UCSD-AML1 (cell line): ENCODE data around the gene LAMC3.

Experiments
- DNase-seq: peaks from one replicate; lab custom pipeline; 2025; ENCODE audit not compliant: unreplicated experiment; lab: John Stamatoyannopoulos, UW

The LAMC3 gene

DNA sequence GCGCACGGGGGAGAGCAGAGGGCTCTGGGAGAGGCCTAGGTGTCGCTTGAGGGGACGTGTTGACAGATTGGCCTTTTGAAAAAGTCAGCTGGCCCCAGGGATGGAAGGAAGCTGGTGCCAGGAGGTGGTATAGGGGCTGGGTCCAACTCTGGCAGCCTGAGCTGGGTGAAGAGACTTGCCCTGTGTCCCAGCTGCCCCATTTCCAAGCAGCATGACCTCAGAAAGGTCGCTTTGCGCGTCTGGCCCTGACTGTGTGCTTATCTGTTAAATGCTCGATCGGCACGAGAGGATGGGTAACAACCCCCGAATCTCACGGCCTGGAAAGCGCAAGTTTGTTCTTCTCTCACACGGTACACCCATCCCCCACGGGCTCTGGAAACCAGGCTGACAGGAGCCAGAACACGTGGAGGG is 31.2 kb upstream of the LAMC3 start:
- DNase-seq: no peak

DNA sequence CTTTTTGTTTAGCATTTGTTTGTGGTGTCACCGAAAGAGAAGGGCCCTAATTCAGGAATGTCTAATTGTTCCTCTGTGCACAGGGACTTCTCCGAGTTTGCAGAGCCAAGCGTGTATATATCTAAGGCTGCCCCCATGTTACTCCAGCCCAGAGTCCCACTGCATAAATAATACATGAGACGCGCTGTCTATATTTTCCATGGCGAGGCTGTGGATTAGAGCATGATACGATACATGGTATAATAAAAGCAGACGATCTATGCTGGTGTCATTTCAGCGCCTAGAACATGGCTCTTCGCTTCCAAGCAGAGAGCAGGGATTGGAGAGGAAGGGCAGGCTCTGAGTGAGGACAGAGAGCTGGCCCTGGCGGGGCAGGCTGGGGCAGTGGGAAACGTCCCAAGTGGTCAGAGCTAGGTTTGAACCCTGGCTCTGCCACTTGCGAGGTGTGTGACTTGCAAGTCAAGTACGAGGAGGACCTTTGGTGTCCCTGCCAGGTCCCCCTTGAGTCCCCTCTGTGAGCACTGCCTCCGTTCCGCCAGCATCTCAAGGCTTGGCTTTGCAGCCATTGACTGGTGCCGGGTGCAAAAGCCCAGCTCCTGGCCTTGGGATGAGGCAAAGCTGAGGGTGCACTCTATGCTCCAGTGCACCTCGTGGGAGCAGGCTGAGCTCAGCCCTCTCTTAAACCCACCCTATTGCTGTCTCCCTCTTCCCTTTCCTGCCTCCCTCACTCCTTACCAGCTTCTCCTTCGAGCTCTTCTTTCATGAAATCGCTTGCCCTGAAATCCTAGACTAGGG is 29.2 kb upstream of the LAMC3 start:
- DNase-seq: no peak

DNA sequence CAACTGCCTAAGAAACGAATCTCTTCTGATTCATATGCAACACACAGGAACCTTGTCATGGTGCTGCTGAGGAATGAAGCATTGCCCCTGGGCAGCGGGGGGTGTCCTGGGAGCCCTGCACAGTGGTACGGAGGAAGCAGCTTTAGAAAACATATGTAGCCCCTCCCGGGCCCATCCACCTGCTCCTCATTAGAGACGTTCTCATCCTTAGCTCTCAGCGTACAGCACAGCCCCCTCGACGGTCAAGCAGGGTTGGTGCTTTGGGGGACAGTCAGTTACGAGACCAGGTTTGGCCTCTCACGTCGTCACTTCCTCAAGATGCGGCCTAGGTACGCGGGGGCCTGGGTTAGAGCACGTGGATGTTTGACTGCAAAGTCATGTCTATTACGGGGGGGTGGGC is 28.4 kb upstream of the LAMC3 start:
- no peak for DNase-seq

DNA sequence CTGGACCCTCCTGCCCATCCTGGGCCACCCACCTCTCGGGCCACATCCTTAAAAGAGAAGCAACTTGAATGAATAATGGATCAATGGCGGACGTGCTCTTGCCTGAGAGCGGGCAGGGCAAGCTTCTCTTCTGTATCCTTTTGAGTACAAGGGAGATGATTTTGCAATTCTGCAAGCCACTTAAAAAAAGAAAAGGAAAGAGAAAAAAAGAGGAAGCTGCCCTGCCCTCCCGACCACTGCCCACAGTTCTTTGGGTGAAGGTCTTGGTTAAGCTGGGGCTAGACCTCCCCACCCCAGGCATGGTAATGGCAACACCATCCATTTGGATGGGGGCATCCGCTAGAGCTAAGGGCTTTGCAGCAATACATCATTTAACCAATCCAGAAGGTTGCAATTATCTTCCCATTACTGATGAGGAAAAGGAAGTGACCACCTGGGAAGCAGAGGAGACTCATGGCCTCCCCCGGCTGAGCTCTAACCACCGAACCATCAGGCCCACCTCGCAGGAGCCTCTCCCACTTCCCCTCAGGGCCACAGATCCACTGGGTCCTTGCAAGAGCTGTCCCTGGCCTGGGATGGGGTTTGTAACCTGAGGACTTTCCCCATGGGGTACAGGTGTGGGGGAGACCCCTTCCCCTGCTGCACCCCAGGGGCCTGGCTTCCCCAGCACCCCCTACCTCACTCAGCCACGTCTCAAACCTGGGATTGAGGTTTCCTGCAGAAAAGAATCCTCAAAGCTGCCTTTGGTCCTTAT is 27.8 kb upstream of the LAMC3 start:
- DNase-seq: peak; percentile 31

DNA sequence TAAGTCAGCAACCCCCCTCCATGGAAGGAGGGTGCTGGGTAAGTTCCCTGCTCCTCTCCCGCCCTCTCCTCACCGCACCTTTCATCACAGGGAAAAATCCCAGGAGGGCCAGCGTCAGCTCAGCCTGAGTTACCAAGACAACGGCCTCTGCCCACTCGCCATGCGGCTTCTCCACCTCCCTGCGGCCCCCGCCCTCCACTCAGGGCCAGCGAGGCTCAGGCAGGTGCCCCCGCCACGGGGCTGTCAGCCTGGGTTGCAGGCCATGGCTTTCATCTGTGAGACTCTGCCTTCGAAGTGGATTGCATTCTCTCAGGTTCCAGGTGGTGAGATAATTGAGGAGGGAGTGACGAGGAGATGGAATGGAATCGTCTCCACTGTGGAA is 27.2 kb upstream of the LAMC3 start:
- no peak for DNase-seq

DNA sequence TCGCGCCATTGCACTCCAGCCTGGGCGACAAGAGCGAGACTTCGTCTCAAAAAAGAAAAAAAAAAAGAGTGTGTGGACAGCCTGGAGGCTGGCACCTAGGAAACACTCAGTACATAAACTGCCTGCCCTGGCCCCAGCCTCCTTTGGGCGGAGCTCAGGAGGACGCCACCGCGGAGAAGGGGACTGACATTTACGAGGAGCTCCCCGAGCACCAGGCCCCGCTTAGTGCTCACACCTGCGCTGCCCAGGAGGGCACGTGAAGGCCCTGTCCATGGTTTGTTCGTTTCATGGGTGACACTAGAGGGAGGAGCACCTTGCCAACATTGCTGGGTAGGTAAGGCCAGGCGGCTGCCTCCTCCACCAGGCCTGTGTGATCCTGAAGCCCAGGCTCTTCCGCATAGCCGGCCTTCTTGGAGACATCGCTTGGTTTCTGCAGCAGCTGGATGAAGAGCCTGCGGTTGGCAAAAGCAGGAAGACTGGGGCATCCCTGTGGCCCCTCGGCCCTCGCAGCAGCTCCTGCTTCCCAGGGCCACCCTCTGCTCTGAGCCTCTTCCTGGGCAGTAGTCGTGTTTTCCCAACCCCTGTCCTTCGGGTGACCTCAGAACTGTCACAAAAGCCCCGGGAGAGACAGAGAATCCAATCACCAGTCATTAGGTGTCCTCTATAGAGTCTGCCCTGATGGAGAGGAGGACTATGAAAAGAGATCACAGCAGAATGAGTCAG is 26.2 kb upstream of the LAMC3 start:
- no peak for DNase-seq

DNA sequence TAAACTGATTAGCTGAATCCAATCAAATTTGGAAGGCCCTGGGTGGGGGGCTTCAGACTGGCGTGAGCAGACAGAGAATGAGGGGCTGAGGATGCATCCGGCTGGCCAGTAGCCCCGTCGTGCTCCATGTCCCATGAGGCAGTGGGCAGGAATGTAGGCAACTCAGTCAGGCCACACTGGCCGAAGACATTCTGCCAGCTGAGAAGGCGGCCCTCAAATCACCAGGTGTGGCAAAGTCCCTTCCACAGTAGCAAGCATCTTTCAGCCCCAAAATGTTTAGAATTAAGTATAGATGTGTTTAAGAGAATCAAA is 25.7 kb upstream of the LAMC3 start:
- DNase-seq: no peak

DNA sequence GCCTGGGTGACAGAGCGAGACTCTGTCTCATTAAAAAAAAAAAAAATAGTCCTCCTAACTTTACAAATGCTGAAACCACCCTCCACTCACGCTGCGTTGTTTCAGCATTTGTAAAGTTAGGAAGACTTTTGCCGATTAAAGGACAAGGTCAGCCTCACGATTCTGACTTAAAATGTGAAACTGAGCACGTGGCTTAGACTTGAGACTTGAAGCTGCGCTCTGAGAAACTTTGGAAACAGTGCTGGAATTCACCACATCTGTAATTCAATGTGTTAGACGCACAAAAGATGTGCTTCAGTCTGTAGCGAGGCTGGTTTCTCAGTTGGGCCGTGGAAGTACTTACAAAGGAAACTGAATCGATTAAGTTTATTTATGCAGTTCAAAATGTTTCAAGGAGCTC is 25.0 kb upstream of the LAMC3 start:
- no peak for DNase-seq

DNA sequence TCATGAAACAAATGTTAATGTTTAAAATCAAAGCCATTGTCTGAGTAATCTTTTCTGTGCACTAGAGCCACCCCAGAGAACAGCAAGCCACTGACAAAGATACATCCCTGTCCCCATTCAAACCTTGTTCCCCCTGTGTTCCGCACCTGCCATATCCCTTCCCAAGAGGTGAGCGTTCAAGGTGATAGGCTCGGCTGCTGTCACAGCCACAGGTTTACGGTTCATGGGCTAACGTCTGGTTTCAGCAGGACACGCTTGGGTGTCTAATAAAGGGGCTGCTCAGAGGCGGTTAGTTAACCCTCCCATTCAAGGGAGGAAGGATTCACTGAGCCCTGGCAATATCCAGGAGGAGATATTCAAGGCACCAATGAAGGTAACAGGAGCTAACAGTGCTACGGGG is 24.5 kb upstream of the LAMC3 start:
- no peak for DNase-seq

DNA sequence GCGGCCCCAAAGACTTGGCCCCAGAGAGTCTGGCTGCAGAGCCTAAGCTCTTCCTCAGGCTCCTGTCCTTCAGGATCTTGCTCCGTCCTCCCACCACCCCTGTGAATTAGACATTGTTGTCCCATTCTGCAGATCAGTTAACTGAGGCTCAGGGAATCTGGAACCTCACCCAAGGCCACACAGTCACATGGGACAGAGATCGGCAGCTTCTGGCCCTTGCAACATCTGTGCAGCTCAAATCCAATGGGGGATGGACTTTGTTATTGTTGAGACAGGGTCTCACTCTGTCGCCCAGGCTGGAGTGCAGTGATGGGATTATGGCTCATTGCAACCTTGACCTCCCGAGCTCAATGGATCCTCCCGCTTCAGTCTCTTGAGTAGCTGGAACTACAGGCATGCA is 23.9 kb upstream of the LAMC3 start:
- DNase-seq: no peak

DNA sequence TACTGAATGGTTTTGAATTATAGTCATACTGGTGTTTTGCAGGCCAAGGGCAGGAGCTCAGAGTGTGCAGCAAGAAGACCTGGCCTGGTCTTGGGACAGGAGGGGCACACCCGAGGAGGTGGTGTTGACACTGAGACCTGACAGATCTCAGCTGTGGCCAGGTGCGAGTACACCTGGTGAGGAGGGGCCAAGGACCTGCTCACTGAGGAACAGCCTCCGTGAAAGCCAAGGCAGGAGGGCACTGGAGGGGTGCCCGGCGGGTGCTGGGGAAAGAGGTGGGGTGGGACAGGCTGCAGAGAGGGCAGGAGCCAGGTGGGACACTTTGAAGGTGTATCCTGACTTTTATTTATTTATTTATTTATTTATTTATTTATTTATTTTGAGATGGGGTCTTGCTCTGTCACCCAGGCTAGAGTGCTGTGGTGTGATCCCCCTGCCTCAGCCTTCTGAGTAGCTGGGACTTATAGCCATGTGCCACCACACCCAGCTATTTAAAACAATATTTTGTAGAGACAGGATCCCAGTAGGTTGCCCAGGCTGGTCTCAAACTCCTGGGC is 23.3 kb upstream of the LAMC3 start:
- DNase-seq: no peak

DNA sequence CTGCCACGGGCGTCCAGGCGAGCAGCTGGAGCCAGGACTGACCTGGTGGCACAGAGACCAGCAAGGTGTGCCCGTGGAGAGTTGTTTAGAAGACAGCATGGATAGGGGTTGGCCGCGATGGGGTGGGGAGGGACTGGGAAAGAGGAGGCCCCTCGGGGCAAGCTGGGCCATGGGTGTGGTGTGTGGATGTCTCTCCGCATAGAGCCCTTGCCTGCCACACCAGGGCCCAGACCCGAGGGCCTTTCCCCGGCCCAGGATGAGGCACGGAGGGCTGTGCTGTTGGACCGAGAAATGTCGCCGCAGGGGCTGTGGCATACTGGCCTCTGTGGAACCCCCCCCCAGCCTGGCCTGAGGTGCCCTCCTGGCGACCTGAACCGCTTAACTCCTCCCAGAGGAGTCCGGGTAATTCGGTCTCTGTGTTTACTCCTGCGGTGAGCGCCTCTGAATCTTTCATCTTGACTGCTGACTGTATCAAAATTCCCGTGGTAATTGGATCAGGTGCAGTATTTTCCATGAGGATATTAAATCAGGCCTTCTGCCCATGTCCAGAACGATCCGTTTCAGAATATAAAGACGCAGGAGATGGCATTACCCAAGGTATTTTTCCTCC is 22.5 kb upstream of the LAMC3 start:
- no peak for DNase-seq

DNA sequence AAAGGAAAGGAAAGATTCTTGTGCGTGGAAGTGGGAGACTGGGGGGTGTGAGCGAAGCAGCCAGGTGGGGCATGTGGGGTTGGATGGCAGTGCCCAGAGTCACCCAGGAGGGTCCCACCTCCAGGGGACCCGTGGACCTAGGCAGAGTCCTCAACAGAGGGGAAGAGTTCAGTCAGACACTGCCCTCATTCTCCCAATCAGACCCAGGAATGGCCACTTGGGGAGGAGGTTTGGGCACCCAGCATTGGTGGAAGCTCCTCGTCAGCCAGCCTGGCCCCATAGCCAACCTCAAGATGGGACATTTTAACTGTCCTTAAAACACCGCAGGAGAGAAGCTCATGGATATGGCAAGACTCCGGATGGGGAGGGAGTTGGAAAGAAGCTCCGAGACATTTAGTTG is 21.9 kb upstream of the LAMC3 start:
- DNase-seq: no peak

DNA sequence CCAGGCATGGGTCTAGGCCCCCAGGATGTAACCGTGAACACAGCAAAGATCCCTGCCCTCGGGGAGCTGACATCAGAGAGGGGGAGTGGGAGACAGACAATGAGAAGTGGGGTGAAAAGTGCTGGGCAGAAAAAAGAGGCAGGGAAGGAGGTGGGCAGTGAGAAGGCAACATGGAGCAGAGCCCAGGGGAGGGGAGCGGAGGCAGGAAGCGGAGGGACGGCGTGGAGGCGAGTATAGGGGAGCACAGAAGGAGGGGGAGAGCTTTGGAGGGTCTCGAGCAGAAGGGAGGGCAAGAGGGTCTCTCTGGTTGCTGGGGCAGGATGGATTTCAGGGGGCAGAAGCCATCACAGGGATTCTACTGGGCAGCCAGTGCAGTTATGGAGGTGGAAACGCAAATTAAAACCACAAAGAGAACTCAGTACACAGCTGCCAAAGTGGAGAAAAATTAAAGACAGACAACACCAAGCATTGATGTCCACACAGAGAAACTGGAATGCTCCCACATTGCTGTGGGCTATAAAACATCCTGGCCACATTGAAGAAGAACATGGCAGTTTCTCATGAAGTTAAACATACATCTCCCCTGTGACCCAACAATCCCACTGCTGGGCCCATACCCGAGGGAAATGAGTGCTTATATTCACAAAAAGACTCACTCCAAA is 21.1 kb upstream of the LAMC3 start:
- DNase-seq: no peak

DNA sequence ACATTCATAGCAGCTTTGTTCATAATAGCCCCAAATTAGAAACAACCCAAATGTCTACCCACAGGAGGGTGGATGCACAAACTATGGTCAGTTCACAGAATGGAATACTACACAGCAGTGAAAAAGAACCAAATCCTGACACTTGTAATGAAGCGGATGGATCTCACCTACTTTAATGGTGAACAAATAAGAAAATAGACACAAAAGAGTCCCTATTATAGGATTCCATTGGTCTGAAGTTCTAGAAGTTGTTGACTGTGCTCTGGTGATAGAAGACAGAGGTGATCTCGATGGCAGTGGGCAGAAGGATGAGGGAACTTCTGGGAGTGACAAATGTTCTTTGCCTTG is 20.6 kb upstream of the LAMC3 start:
- no peak for DNase-seq

DNA sequence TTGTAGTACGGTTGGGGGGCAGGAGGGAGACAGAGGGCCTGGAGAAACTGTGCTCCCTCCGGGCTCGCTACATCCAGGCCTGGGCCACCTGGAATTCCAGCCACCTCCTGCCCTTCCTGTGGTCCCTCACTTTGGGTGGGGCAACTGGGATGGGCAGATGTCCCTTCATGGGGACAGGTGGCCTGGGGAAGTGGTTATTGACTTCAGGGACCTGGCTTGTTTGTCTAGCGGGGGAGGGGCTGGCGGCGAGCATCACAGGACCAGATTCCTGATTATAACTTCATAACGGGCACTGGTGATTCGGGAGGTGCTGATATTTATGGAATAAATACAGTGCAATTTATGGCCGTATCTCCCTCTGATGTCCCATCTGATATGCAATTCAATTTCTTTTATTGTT is 20.1 kb upstream of the LAMC3 start:
- no peak for DNase-seq

DNA sequence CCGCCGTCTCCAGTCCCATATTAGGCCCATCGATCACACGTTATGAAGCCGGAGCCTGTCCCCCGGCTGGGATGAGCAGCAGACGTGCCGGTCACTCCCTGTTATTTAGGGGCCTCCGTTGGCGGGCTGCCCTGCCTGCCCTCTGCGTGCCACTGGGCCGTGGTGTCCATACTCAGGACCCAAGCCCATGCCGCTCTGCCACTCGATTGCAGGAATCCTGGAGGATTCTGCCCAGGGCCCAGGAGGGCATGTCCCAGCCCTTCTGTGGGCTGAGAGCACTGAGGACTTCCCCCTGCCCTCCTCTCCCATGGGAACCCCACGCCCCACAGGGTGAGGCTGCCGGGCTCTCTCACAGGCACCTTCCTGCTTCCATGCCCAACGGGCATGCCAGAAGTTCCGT is 19.6 kb upstream of the LAMC3 start:
- no peak for DNase-seq

DNA sequence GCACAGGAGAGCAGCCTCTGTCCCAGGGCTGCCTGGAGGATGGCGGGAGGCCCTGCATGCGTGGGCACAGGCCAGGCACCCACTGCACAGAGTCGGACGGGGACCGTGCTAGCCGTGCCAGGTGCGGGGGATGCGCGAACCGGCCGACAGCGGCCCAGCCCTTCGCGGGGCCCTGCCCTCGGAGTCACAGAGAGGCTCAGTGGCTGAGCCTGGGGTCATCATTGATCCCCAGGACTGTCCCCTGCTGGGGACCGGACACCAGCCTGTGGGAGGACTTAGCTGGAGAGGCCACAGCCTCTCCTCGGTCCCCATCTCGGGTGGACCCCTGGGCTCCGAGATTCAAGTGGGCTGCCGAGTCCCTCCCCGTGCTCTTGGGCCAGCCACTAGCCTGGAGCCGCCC is 19.1 kb upstream of the LAMC3 start:
- no peak for DNase-seq

DNA sequence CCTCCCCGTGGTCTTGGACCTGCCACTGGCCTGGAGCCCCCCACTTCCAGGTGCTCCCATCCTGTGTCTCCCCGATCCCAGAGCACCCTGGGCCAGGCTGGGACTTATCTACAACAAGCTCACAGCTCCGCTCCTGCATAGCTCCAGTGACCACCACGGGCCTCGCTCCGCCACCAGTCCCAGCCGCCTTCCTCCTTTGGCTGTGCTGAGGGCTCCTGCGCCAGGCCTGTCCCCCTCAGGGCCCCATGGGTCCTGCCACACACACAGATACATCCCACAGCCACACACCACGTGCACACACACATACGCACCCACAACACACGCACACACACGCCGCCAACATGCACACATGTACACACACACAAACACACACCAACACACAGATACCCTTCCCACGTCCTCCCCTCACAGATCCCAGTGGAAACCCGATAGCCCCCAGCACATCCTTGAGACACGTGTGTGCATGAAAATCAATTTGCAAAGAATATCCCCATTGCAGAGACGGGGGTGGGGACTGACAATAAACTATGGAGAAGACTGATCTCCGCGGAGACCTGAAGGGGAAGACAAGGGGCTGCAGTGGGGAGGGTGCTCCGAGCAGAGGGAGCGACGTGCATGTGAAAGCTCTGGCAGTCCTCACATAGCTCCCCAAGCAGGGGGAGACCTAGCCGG is 18.5 kb upstream of the LAMC3 start:
- no peak for DNase-seq

DNA sequence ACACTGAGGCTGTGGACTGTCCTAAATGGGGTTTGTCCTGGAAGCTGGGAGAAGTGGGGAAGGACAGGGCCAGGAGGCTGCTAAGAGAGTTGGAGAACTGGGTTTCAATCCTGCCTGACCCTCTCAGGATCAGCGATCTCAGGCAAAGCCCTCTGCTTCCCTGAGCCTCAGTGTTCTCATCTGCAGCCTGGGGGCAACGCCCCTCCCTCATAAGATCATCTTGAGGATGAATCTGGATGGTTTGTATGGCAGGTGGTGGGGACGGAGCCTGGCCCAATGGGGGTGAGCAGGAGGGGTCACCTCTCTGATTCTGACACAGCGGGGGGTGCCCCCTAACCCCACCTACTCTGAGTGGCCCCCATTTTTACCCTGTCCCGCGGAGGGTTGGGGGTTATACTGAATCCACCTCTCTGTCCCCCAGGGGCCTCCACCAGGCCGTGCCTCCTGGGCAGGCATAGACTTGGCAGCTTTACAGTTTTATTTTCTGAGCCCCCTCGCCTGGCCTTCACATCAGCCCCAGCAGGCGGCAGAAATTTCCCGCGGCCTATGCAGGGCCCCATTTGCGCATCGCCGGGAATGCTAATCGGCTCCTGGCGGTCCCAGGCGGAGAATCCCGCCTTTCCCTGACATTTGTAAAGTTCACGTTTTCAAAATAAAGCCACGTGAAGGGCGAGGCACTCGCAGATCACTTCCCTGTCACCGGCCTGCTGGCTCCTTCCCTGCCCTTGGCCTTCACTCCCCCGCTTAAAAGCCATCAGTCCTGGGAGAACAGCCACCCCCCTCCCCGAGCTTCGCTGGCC is 17.8 kb upstream of the LAMC3 start:
- no peak for DNase-seq
